SK-N-MC (cell line): ENCODE results near the gene ADARB2.

ENCODE experiments used
- EZH2 ChIP-seq: fragments of 200-600 bp; sonication (generic); IDR thresholded peaks from one replicate; pipeline ENCODE4 v1.6.1; 2017; ENCODE audit warnings: antibody characterized with exemption
- FOXP2 ChIP-seq: optimal IDR thresholded peaks from 2 replicates; pipeline ENCODE3; 2011; ENCODE audit warnings: mild to moderate bottlenecking, moderate library complexity; ENCODE audit not compliant: insufficient read depth; ENCODE audit errors: extremely low read length, control extremely low read depth
- POLR2AphosphoS5 ChIP-seq: IDR thresholded peaks from 2 replicates; pipeline ENCODE4 v1.6.1; 2012; ENCODE audit warnings: mild to moderate bottlenecking, low read depth, low read length, borderline replicate concordance

DNA sequence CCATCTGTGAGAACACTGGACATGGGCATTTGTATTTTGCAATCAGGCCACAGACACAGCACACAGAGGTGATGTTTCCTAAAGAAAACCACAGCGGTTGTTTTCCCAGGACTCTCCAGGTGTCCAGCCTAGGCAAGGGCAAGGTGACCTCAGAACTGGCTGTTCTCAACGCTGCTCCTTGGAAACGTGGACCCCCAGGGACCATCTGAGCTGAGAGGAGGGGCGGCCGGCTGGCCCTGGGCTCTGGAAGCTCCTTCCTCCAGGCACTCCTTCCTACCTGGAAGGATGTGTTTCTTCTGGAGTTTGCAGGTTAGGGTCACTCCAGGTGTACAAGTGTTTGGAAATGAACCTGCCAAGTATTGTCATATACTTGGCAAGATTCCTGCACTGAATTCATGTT, 103.1 kb downstream of the ADARB2 start:
- TF ChIP-seq POLR2AphosphoS5 (no peak), EZH2 (no peak), FOXP2 (no peak)
